H9 (cell line): ENCODE data around the gene EIF4E. TPM values are rescaled to one million over a fixed set of nuclear protein-coding genes. Genes with fewer than 3 reads are reported as not detected.

ENCODE experiments used
- DNase-seq: peaks from one replicate; pipeline ENCODE4 v3.0.0-alpha.2; 2017
- H2AFZ ChIP-seq: one replicate; pipeline ENCODE4 v1.6.1; 2013; ENCODE audit warnings: mild to moderate bottlenecking, low read length, control low read depth, moderate library complexity
- H2AK5ac ChIP-seq: 2 replicates; pipeline ENCODE4 v1.6.1; 2013; ENCODE audit warnings: low read length, control low read depth, mixed read lengths; ENCODE audit not compliant: insufficient read length
- H2BK120ac ChIP-seq: one replicate; pipeline ENCODE4 v1.6.1; 2013; ENCODE audit warnings: low read depth, mild to moderate bottlenecking, low read length, control low read depth, inconsistent platforms; ENCODE audit not compliant: poor library complexity, severe bottlenecking
- H2BK12ac ChIP-seq: 2 replicates; pipeline ENCODE4 v1.6.1; 2013; ENCODE audit warnings: low read length, control low read depth, mixed read lengths, low read depth; ENCODE audit not compliant: insufficient read length
- H2BK15ac ChIP-seq: 2 replicates; pipeline ENCODE4 v1.6.1; 2013; ENCODE audit warnings: low read depth, low read length, control low read depth
- H2BK20ac ChIP-seq: one replicate; pipeline ENCODE4 v1.6.1; 2013; ENCODE audit warnings: low read depth, mild to moderate bottlenecking, low read length, control low read depth, inconsistent platforms; ENCODE audit not compliant: poor library complexity, severe bottlenecking
- H2BK5ac ChIP-seq: 2 replicates; pipeline ENCODE4 v1.6.1; 2013; ENCODE audit warnings: low read length, control low read depth, mixed read lengths; ENCODE audit not compliant: insufficient read length
- H3K14ac ChIP-seq: 2 replicates; pipeline ENCODE4 v1.6.1; 2013; ENCODE audit warnings: low read length, control low read depth; ENCODE audit not compliant: insufficient read depth
- H3K18ac ChIP-seq: 2 replicates; pipeline ENCODE4 v1.6.1; 2013; ENCODE audit warnings: low read depth, mild to moderate bottlenecking, mixed read lengths, low read length, control low read depth; ENCODE audit not compliant: insufficient read length
- H3K23ac ChIP-seq: 2 replicates; pipeline ENCODE4 v1.6.1; 2013; ENCODE audit warnings: low read length, control low read depth, mixed read lengths, low read depth; ENCODE audit not compliant: insufficient read length
- H3K23me2 ChIP-seq: 2 replicates; pipeline ENCODE4 v1.6.1; 2013; ENCODE audit warnings: low read depth, mild to moderate bottlenecking, mixed read lengths, low read length, control low read depth; ENCODE audit not compliant: insufficient read length, poor library complexity, severe bottlenecking
- H3K27ac ChIP-seq: 2 replicates; pipeline ENCODE4 v1.5.1; 2013; ENCODE audit warnings: low read length, control low read depth, mixed read lengths, low read depth; ENCODE audit not compliant: insufficient read length
- H3K27me3 ChIP-seq: 2 replicates; pipeline ENCODE4 v1.6.1; 2013; ENCODE audit warnings: low read length, control low read depth, inconsistent platforms; ENCODE audit not compliant: insufficient read depth
- H3K4ac ChIP-seq: 2 replicates; pipeline ENCODE4 v1.6.1; 2013; ENCODE audit warnings: low read depth, mild to moderate bottlenecking, control low read depth, inconsistent platforms, low read length, moderate library complexity
- H3K4me1 ChIP-seq: 2 replicates; pipeline ENCODE4 v1.6.1; 2013; ENCODE audit warnings: low read length, control low read depth, inconsistent platforms; ENCODE audit not compliant: insufficient read depth
- H3K4me2 ChIP-seq: 2 replicates; pipeline ENCODE4 v1.6.1; 2013; ENCODE audit warnings: low read length, control low read depth, mixed read lengths; ENCODE audit not compliant: insufficient read length, insufficient read depth
- H3K56ac ChIP-seq: 2 replicates; pipeline ENCODE4 v1.6.1; 2013; ENCODE audit warnings: low read depth, mild to moderate bottlenecking, mixed read lengths, low read length, control low read depth; ENCODE audit not compliant: insufficient read length
- H3K79me1 ChIP-seq: 2 replicates; pipeline ENCODE4 v1.6.1; 2013; ENCODE audit warnings: low read depth, mild to moderate bottlenecking, moderate library complexity, low read length, control low read depth, inconsistent platforms; ENCODE audit not compliant: insufficient read depth, poor library complexity, severe bottlenecking
- H3K79me2 ChIP-seq: 2 replicates; pipeline ENCODE4 v1.6.1; 2013; ENCODE audit warnings: low read length, control low read depth, inconsistent platforms; ENCODE audit not compliant: insufficient read depth
- H3K9ac ChIP-seq: 2 replicates; pipeline ENCODE4 v1.6.1; 2013; ENCODE audit warnings: low read length, control low read depth, mixed read lengths; ENCODE audit not compliant: insufficient read length; ENCODE audit errors: extremely low read depth
- H3K9me3 ChIP-seq: one replicate; pipeline ENCODE4 v1.6.1; 2013; ENCODE audit warnings: low read depth, low read length, inconsistent platforms; ENCODE audit not compliant: control insufficient read depth
- H3T11ph ChIP-seq: one replicate; pipeline ENCODE4 v1.6.1; 2013; ENCODE audit warnings: mild to moderate bottlenecking, low read length, control low read depth, inconsistent platforms
- H4K20me1 ChIP-seq: one replicate; pipeline ENCODE4 v1.6.1; 2013; ENCODE audit not compliant: control insufficient read depth, insufficient read length, insufficient read depth
- H4K5ac ChIP-seq: 2 replicates; pipeline ENCODE4 v1.6.1; 2013; ENCODE audit warnings: low read depth, mild to moderate bottlenecking, mixed read lengths, low read length, control low read depth; ENCODE audit not compliant: insufficient read length
- H4K8ac ChIP-seq: replicated peaks from 2 replicates; pipeline ENCODE4 v1.6.1; 2013; ENCODE audit warnings: low read length, control low read depth, mixed read lengths, low read depth; ENCODE audit not compliant: insufficient read length
- H4K91ac ChIP-seq: 2 replicates; pipeline ENCODE4 v1.6.1; 2013; ENCODE audit warnings: low read depth, mild to moderate bottlenecking, moderate library complexity, mixed read lengths, low read length, control low read depth; ENCODE audit not compliant: insufficient read length
- H3K27ac Mint-ChIP-seq, 3 experiments: 2 replicates in 2 of 3; 3 replicates in 1 of 3; pipeline ENCODE4 v1.8.0; 2020 to 2021; ENCODE audit warnings: mixed read lengths in 3 of 3, mild to moderate bottlenecking in 1 of 3, moderate library complexity in 1 of 3
- H3K27me3 Mint-ChIP-seq: 2 replicates; pipeline ENCODE4 v1.8.0; 2021; ENCODE audit warnings: low read depth, mild to moderate bottlenecking, moderate library complexity, mixed read lengths
- H3K36me3 Mint-ChIP-seq, 3 experiments: 2 replicates in 2 of 3; 3 replicates in 1 of 3; pipeline ENCODE4 v1.8.0; 2020 to 2021; ENCODE audit warnings: low read depth in 3 of 3, mixed read lengths in 3 of 3; ENCODE audit not compliant: insufficient read depth in 1 of 3
- H3K4me1 Mint-ChIP-seq, 2 experiments: 2 replicates each; pipeline ENCODE4 v1.8.0; 2020; ENCODE audit warnings: mixed read lengths in 2 of 2
- H3K4me3 Mint-ChIP-seq, 2 experiments: 2 replicates in 1 of 2; 3 replicates in 1 of 2; pipeline ENCODE4 v1.8.0; 2020 to 2021; ENCODE audit warnings: mild to moderate bottlenecking in 2 of 2, mixed read lengths in 2 of 2, moderate library complexity in 1 of 2
- H3K9me3 Mint-ChIP-seq, 2 experiments: 2 replicates in 1 of 2; 3 replicates in 1 of 2; pipeline ENCODE4 v1.8.0; 2020; ENCODE audit warnings: mild to moderate bottlenecking in 2 of 2, mixed read lengths in 2 of 2, moderate library complexity in 1 of 2
- CTCF ChIP-seq: fragments of 200-600 bp; sonication (generic); conservative IDR thresholded peaks from 3 replicates; pipeline ENCODE4 v1.8.0; 2021; ENCODE audit warnings: antibody characterized with exemption, mild to moderate bottlenecking
- WGBS: extraction: QIAGEN DNeasy Blood & Tissue Kit; methylation state at CpG from one replicate; pipeline ENCODE4 v1.1.7; 2013; ENCODE audit warnings: missing lambda C conversion rate, low lambda C conversion rate, mixed read lengths; ENCODE audit not compliant: insufficient read length; ENCODE audit errors: extremely low coverage; 5-methylcytosine and 5-hydroxymethylcytosine counted together
- total RNA-seq: library from RNA; stranded (reverse); gene quantifications from 2 replicates; pipeline ENCODE4 v1.2.1, GENCODE V29; 2021

The EIF4E gene
- total RNA-seq, 1 experiment from 2014 or later = 163 TPM

- no peak overlapping the region for H3K14ac ChIP-seq
- H2BK120ac ChIP-seq = no peak overlapping the region
- H4K5ac ChIP-seq = no peak overlapping the region
- H2BK5ac ChIP-seq = no peak overlapping the region
- H3K4me3 Mint-ChIP-seq = no peak overlapping the region
- H2AK5ac ChIP-seq = no peak overlapping the region
- peaks cover 0 to 2% of the 10 kb centered on the region in 2 experiments; a peak in 2 of 5 replicates for H3K9me3 Mint-ChIP-seq
- no peak overlapping the region for H3T11ph ChIP-seq
- H3K23me2 ChIP-seq = no peaks in the 10 kb centered on the region
- H3K9me3 ChIP-seq = no peaks in the 10 kb centered on the region
- H3K27me3 ChIP-seq = no peaks in the 10 kb centered on the region
- no peak overlapping the region for H3K27ac ChIP-seq
- no peak for DNase-seq
- peaks cover 0 to 3% (median 3%) of the 10 kb centered on the region in 3 experiments; a peak in 2 of 7 replicates for H3K36me3 Mint-ChIP-seq
- H2BK15ac ChIP-seq = no peak overlapping the region
- no peaks in the 10 kb centered on the region for H4K20me1 ChIP-seq
- no peak overlapping the region for H2BK12ac ChIP-seq
- WGBS = no CpG with 5 or more reads among the region's 2 CpGs
- no peaks in the 10 kb centered on the region for H3K79me2 ChIP-seq
- no peak overlapping the region for H3K56ac ChIP-seq
- H3K9ac ChIP-seq = no peak overlapping the region
- H3K79me1 ChIP-seq = no peaks in the 10 kb centered on the region
- no peak overlapping the region; a peak in 1 of 7 replicates for H3K27ac Mint-ChIP-seq
- H2BK20ac ChIP-seq = no peak overlapping the region
- no peak for TF ChIP-seq CTCF
- no peaks in the 10 kb centered on the region; the same call in 1 of the 2 replicates for H3K27me3 Mint-ChIP-seq
- no peak overlapping the region for H2AFZ ChIP-seq
- no peak overlapping the region for H3K4ac ChIP-seq
- H3K4me1 ChIP-seq = no peaks in the 10 kb centered on the region
- H3K4me2 ChIP-seq = no peak overlapping the region
- no peak overlapping the region for H4K91ac ChIP-seq
- no peak overlapping the region for H4K8ac ChIP-seq
- no peak overlapping the region for H3K23ac ChIP-seq
- no peak overlapping the region for H3K18ac ChIP-seq
- peaks cover 5 to 8% of the 10 kb centered on the region in 2 experiments for H3K4me1 Mint-ChIP-seq
These were observed 32.8 kb upstream of the EIF4E start for GRCh38 chr4:98961770-98962169.
